Neural crest cell (in vitro differentiated cells): ENCODE data around the gene FBXW11. TPM values are rescaled to one million over a fixed set of nuclear protein-coding genes. Genes with fewer than 3 reads are reported as not detected.
A peak's percentile ranks its signal among the peaks of the same experiment; 100 is the strongest.

ENCODE experiments used
- DNase-seq: peaks from one replicate; pipeline ENCODE4 v3.0.0; 2021; ENCODE audit warnings: low read depth, mixed read lengths, low spot score
- H3K27ac Mint-ChIP-seq: one replicate; pipeline ENCODE4 v1.8.0; 2021; ENCODE audit warnings: mild to moderate bottlenecking, mixed read lengths; ENCODE audit not compliant: unreplicated experiment
- H3K27me3 Mint-ChIP-seq: 2 replicates; pipeline ENCODE4 v1.8.0; 2021; ENCODE audit warnings: low read depth, mild to moderate bottlenecking, mixed read lengths
- H3K36me3 Mint-ChIP-seq: 2 replicates; pipeline ENCODE4 v1.8.0; 2021; ENCODE audit warnings: low read depth, mild to moderate bottlenecking, mixed read lengths
- H3K4me1 Mint-ChIP-seq: 2 replicates; pipeline ENCODE4 v1.8.0; 2021; ENCODE audit warnings: mixed read lengths
- H3K4me3 Mint-ChIP-seq: one replicate; pipeline ENCODE4 v1.8.0; 2021; ENCODE audit warnings: mild to moderate bottlenecking, mixed read lengths
- H3K9me3 Mint-ChIP-seq: 2 replicates; pipeline ENCODE4 v1.8.0; 2021; ENCODE audit warnings: mixed read lengths
- CTCF ChIP-seq: fragments of 200-600 bp; sonication (generic); conservative IDR thresholded peaks from 2 replicates; pipeline ENCODE4 v1.5.0; 2021; ENCODE audit warnings: antibody characterized with exemption, mild to moderate bottlenecking
- total RNA-seq: library from RNA; stranded (reverse); gene quantifications from 2 replicates; pipeline ENCODE4 v1.2.1, GENCODE V29; 2021

FBXW11 gene
- total RNA-seq, 1 donor from 2014 or later = 66.6 TPM

- Mint-ChIP-seq H3K36me3 (peaks cover 6% of the 10 kb centered on the region), H3K4me1 (peaks cover 32% of the 10 kb centered on the region), H3K27me3 (no peaks in the 10 kb centered on the region), H3K9me3 (no peaks in the 10 kb centered on the region), H3K4me3 (no peak overlapping the region), H3K27ac (no peak overlapping the region)
- TF ChIP-seq CTCF = no peak
- no peak for DNase-seq
These were observed 142.5 kb downstream of the FBXW11 start for GRCh38 chr5:171863935-171864334.

DNA sequence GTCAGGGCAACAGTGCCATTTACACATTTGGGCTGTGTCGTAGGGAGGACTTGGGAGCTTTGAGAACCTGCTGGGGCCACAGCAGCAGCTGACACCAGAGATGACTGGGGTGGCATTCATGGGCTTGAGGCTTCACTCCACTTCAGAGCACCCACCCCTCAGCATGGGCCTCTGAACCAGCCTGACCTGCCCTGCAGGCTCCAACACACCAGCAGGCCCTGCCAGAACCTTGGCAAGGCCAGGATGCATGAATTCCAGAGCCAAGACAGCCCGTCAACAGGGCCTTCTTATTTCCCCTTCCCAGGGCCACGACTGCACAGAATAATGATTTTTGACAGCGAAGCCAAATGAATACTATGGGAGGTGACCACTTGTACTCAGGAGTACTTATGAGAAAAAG is 143.8 kb downstream of the FBXW11 start:
- H3K27ac Mint-ChIP-seq = no peak overlapping the region
- no peak for DNase-seq
- no peak overlapping the region for H3K4me3 Mint-ChIP-seq
- TF ChIP-seq CTCF = no peak
- peaks cover 41% of the 10 kb centered on the region for H3K4me1 Mint-ChIP-seq
- H3K36me3 Mint-ChIP-seq = peaks cover 14% of the 10 kb centered on the region
- no peaks in the 10 kb centered on the region for H3K9me3 Mint-ChIP-seq
- H3K27me3 Mint-ChIP-seq = no peaks in the 10 kb centered on the region

GRCh38 chr5:171861381-171861780 is 145.1 kb downstream of the FBXW11 start:
- peaks cover 18% of the 10 kb centered on the region for H3K36me3 Mint-ChIP-seq
- H3K9me3 Mint-ChIP-seq = no peaks in the 10 kb centered on the region
- no peak for DNase-seq
- no peak overlapping the region for H3K27ac Mint-ChIP-seq
- H3K27me3 Mint-ChIP-seq = no peaks in the 10 kb centered on the region
- H3K4me1 Mint-ChIP-seq = peaks cover 50% of the 10 kb centered on the region
- no peak overlapping the region for H3K4me3 Mint-ChIP-seq
- no peak for TF ChIP-seq CTCF

DNA sequence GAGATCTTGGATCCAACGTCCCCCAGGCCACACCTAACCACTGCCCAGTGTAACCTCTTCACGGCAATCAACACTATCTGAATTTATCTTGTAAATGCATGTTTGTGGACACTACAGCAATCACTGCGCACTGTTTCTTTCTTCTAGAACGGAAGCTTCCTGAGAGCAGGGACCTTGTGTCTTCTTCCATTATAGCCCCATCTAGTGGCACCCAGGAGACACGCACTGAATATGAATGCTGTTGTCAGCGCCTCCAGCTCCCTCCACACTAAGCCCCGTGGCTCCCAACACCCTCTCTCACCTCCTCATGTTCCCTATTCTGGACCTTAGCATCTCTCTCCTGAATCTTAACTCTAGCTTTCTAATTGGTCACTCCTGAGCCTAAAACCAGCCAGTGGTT is 148.1 kb downstream of the FBXW11 start:
- Mint-ChIP-seq H3K4me3 (no peak overlapping the region), H3K27me3 (no peaks in the 10 kb centered on the region), H3K9me3 (no peaks in the 10 kb centered on the region), H3K27ac (no peak overlapping the region), H3K36me3 (peaks cover 27% of the 10 kb centered on the region), H3K4me1 (peaks cover 38% of the 10 kb centered on the region)
- no peak for DNase-seq
- TF ChIP-seq CTCF = peak; percentile 50

DNA sequence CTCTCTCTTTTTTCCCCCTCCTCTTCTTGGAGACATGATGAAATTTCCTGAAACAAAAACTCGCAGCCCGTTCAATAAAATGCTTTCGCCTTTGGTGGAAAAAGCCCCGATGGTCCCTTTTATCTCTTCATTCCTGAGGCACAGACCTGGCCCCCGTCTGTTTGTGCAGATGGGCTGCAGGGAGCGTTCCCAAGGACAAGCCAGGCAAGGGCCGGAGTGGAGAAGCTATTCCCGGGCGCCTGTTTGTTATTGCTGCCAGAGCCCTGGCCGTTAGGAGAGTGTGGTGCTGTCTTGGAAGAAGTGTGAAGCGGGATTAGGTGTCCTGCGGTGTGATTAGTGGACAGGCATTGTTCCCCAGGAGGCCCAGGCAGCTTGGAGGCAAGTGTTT is 149.0 kb downstream of the FBXW11 start:
- no peak for TF ChIP-seq CTCF
- Mint-ChIP-seq H3K4me3 (no peak overlapping the region), H3K4me1 (peaks cover 34% of the 10 kb centered on the region), H3K27ac (peak overlapping the region; percentile 92), H3K27me3 (no peaks in the 10 kb centered on the region), H3K36me3 (peaks cover 27% of the 10 kb centered on the region), H3K9me3 (no peaks in the 10 kb centered on the region)
- DNase-seq = no peak
